Measurements from ENCODE around the gene CCBE1.

Gene CCBE1

DNA sequence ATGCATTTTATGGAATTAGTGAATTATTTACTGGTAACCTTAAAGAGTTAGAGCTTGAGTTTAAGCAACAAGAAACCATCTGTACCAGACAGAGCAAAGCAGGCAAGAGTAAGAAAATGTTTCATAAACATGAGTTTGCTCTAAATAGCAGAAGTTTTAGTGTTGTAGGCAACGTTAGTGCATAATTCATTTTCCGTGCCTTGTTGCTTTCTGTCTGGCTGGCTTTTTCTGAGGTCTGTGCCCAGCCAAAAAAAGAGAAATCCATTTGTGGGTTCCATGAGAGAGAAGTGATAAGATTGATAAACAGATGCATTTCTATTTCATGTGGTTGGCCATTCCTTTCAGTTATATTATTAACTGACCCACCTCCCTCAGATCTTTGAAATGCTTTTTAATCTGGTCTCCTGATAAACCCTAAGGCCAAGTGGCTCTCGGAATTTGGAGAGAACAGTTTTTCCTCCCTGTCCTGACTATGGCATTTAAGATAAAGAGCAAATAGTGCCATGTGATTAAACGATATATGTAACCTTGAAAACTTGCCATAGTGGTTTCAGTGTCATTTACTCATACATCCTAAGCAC lies 198.6 kb downstream of the CCBE1 start:
- TF ChIP-seq CREB1 (IDR thresholded peaks at IDR 0.05; ENCODE audit: low read depth) (no peak), YY1 (IDR thresholded peaks at IDR 0.05; ENCODE audit: low read depth) (no peak)

DNA sequence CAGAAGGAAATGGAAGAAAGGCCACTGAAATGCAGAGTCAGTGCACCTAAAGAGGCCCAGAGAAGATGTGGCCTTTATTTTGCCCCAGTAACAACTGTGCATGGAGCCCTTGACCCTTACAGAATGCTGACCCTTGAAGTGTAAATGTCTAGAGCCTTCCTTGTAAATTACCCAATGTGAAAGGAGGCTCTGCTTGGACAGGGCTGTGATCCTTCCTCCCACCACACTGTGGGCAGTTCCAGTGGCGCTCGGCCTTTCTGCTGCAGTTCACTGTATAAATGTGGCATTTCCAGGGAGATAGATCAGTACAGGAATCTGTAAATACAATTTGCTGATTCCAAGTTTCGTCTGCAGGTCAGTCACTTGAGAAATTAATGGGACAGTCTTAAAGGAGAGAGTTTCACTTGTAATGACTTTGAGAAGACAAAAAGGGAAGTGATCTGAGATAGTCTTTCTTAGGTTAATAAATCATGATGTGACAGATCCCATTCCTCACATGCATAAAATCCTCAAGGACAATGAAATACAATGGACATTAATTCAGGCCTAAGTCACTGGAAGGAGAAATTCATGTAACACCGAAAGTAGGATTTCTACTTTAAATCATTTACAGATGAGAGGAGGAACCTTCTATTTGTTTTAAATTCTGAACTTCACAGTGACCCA lies 204.3 kb downstream of the CCBE1 start:
- TF ChIP-seq TEAD4 (IDR thresholded peaks at IDR 0.05), result no peak
- no peak for TF ChIP-seq TAF1 (IDR thresholded peaks at IDR 0.05; ENCODE audit: low read depth)
- TF ChIP-seq, protein P1, sequence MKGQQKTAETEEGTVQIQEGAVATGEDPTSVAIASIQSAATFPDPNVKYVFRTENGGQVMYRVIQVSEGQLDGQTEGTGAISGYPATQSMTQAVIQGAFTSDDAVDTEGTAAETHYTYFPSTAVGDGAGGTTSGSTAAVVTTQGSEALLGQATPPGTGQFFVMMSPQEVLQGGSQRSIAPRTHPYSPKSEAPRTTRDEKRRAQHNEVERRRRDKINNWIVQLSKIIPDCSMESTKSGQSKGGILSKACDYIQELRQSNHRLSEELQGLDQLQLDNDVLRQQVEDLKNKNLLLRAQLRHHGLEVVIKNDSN (IDR thresholded peaks at IDR 0.05), result no peak
- TF ChIP-seq CREB1 (IDR thresholded peaks at IDR 0.05; ENCODE audit: low read depth), result no peak
- no peak for TF ChIP-seq EP300 (IDR thresholded peaks at IDR 0.05; ENCODE audit: borderline replicate concordance)
- TF ChIP-seq CEBPB (IDR thresholded peaks at IDR 0.05), result no peak

- TF ChIP-seq EP300 (IDR thresholded peaks at IDR 0.05; ENCODE audit: borderline replicate concordance) (no peak), RAD21 (IDR thresholded peaks at IDR 0.05; ENCODE audit: low read depth) (no peak), YY1 (IDR thresholded peaks at IDR 0.05; ENCODE audit: low read depth) (no peak), EGR1 (IDR thresholded peaks at IDR 0.05) (no peak), CREB1 (IDR thresholded peaks at IDR 0.05; ENCODE audit: low read depth) (no peak), CEBPB (IDR thresholded peaks at IDR 0.05) (no peak), NFIC (IDR thresholded peaks at IDR 0.05) (no peak), TEAD4 (IDR thresholded peaks at IDR 0.05) (no peak), TAF1 (IDR thresholded peaks at IDR 0.05; ENCODE audit: low read depth) (no peak), ZBTB7A (IDR thresholded peaks at IDR 0.05; ENCODE audit: low read depth) (no peak), FOXM1 (IDR thresholded peaks at IDR 0.05; ENCODE audit: borderline replicate concordance, low read depth) (no peak), TCF12 (IDR thresholded peaks at IDR 0.05; ENCODE audit: low read depth) (no peak)
- TF ChIP-seq, protein P2, sequence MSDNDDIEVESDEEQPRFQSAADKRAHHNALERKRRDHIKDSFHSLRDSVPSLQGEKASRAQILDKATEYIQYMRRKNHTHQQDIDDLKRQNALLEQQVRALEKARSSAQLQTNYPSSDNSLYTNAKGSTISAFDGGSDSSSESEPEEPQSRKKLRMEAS (IDR thresholded peaks at IDR 0.05), result no peak
- TF ChIP-seq, protein P3, sequence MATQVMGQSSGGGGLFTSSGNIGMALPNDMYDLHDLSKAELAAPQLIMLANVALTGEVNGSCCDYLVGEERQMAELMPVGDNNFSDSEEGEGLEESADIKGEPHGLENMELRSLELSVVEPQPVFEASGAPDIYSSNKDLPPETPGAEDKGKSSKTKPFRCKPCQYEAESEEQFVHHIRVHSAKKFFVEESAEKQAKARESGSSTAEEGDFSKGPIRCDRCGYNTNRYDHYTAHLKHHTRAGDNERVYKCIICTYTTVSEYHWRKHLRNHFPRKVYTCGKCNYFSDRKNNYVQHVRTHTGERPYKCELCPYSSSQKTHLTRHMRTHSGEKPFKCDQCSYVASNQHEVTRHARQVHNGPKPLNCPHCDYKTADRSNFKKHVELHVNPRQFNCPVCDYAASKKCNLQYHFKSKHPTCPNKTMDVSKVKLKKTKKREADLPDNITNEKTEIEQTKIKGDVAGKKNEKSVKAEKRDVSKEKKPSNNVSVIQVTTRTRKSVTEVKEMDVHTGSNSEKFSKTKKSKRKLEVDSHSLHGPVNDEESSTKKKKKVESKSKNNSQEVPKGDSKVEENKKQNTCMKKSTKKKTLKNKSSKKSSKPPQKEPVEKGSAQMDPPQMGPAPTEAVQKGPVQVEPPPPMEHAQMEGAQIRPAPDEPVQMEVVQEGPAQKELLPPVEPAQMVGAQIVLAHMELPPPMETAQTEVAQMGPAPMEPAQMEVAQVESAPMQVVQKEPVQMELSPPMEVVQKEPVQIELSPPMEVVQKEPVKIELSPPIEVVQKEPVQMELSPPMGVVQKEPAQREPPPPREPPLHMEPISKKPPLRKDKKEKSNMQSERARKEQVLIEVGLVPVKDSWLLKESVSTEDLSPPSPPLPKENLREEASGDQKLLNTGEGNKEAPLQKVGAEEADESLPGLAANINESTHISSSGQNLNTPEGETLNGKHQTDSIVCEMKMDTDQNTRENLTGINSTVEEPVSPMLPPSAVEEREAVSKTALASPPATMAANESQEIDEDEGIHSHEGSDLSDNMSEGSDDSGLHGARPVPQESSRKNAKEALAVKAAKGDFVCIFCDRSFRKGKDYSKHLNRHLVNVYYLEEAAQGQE (IDR thresholded peaks at IDR 0.05; ENCODE audit: low read depth), result no peak
- TF ChIP-seq, protein P1 (IDR thresholded peaks at IDR 0.05), result no peak
These were observed 208.3 kb downstream of the CCBE1 start for GRCh38 chr18:59488899-59489298.

- no peak for TF ChIP-seq EGR1 (IDR thresholded peaks at IDR 0.05)
- TF ChIP-seq TCF12 (IDR thresholded peaks at IDR 0.05; ENCODE audit: low read depth), result no peak
- no peak for TF ChIP-seq EP300 (IDR thresholded peaks at IDR 0.05; ENCODE audit: borderline replicate concordance)
- no peak for TF ChIP-seq CEBPB (IDR thresholded peaks at IDR 0.05)
- no peak for TF ChIP-seq CREB1 (IDR thresholded peaks at IDR 0.05; ENCODE audit: low read depth)
- no peak for TF ChIP-seq RAD21 (IDR thresholded peaks at IDR 0.05; ENCODE audit: low read depth)
- TF ChIP-seq, protein P1 (IDR thresholded peaks at IDR 0.05), result no peak
- TF ChIP-seq, protein P3 (IDR thresholded peaks at IDR 0.05; ENCODE audit: low read depth), result no peak
- TF ChIP-seq, protein P2 (IDR thresholded peaks at IDR 0.05), result no peak
These were observed 211.8 kb downstream of the CCBE1 start for GRCh38 chr18:59485382-59485781.

DNA sequence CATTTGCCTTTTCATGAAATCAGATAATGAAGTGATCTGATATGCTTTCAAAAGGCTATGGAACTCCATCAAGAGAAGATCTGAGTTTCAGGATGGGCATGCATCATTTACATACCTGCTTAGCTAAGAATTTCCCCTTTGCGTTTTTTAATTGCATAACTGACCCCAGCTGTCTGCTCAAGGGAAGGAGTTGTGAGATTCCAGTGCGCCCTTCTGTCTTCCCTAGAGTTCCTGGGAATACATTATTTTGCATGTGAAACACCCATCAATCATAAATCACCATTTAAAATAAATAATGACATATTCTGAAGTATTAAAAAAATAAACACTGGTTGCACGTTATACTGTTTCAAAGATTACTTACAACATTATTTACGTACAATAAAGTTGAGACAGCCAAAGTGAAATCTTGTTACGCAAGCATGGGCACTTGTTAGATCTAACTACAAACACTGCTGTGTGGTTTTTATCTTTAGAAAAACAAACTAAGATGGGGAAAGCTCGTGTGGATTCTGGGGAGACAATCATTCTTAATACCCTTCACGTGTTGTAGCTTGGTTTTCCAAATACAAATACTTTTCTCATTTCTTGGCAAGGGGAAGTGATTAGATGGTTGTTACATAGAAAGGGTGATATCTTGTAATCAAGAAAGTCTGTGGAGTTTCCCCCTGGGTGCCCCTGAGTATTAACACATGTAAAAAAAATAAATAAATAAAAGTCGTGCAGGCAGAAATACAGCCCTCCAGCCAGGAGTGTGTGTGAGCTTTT lies 212.5 kb downstream of the CCBE1 start:
- TF ChIP-seq CREB1 (IDR thresholded peaks at IDR 0.05; ENCODE audit: low read depth) (no peak), TCF12 (IDR thresholded peaks at IDR 0.05; ENCODE audit: low read depth) (no peak), FOXM1 (IDR thresholded peaks at IDR 0.05; ENCODE audit: borderline replicate concordance, low read depth) (no peak), EGR1 (IDR thresholded peaks at IDR 0.05) (no peak), EP300 (IDR thresholded peaks at IDR 0.05; ENCODE audit: borderline replicate concordance) (no peak), TEAD4 (IDR thresholded peaks at IDR 0.05) (no peak), YY1 (IDR thresholded peaks at IDR 0.05; ENCODE audit: low read depth) (no peak)

Data from Ishikawa (cell line).